Caco-2 (cell line): ENCODE data around the gene HIC2. TPM values are rescaled to one million over a fixed set of nuclear protein-coding genes. Genes with fewer than 3 reads are reported as not detected.
A peak's percentile ranks its signal among the peaks of the same experiment; 100 is the strongest.

Source experiments
- BruUV-seq: library from RNA; stranded (reverse); fragments of 400-500 nt; replicated peaks from 2 replicates; lab custom pipeline; 2021; lab: Mats Ljungman, UMichigan
- CTCF ChIA-PET: fragments of 300-600 bp; sonication (Branson Sonifier 250); formaldehyde crosslinking; loops from one replicate; lab custom pipeline; 2022; ENCODE audit warnings: antibody characterized with exemption; lab: Charles Lee
- POLR2A ChIA-PET: fragments of 300-600 bp; sonication (Branson Sonifier 250); formaldehyde crosslinking; loops from one replicate; lab custom pipeline; 2022; ENCODE audit warnings: antibody characterized with exemption; lab: Charles Lee
- DNase-seq, 2 experiments: peaks; one replicate each; pipeline versions ENCODE4 v3.0.0 to v3.0.0-alpha.2; 2020 to 2022
- H3K27me3 ChIP-seq: replicated peaks from 2 replicates; pipeline ENCODE4 v1.6.0; 2011; ENCODE audit warnings: low read length; ENCODE audit not compliant: control insufficient read depth, insufficient read depth
- H3K36me3 ChIP-seq: 2 replicates; pipeline ENCODE4 v1.5.1; 2011; ENCODE audit warnings: low read length; ENCODE audit not compliant: control insufficient read depth, insufficient read depth
- H3K4me1 ChIP-seq: fragments of 250-450 bp; sonication (Bioruptor Pico); 2 replicates; pipeline ENCODE4 v1.5.1; 2020; ENCODE audit warnings: mild to moderate bottlenecking
- H3K4me3 ChIP-seq: 2 replicates; pipeline ENCODE4 v1.5.1; 2011; ENCODE audit warnings: low read depth, mild to moderate bottlenecking, control low read depth, low read length
- H3K9me3 ChIP-seq: fragments of 250-450 bp; sonication (Bioruptor Pico); 2 replicates; pipeline ENCODE4 v1.5.1; 2020; ENCODE audit warnings: mild to moderate bottlenecking, moderate library complexity
- H3K27ac Mint-ChIP-seq: one replicate; pipeline ENCODE4 v1.8.0; 2022; ENCODE audit warnings: mixed read lengths; ENCODE audit not compliant: unreplicated experiment
- H3K27me3 Mint-ChIP-seq: one replicate; pipeline ENCODE4 v1.8.0; 2022; ENCODE audit warnings: mixed read lengths; ENCODE audit not compliant: insufficient read depth, unreplicated experiment
- H3K36me3 Mint-ChIP-seq: one replicate; pipeline ENCODE4 v1.8.0; 2022; ENCODE audit warnings: mild to moderate bottlenecking, mixed read lengths; ENCODE audit not compliant: insufficient read depth, unreplicated experiment
- H3K4me1 Mint-ChIP-seq: one replicate; pipeline ENCODE4 v1.8.0; 2022; ENCODE audit warnings: low read depth, mixed read lengths; ENCODE audit not compliant: unreplicated experiment
- H3K4me3 Mint-ChIP-seq: one replicate; pipeline ENCODE4 v1.8.0; 2022; ENCODE audit warnings: mild to moderate bottlenecking, moderate library complexity, mixed read lengths; ENCODE audit not compliant: unreplicated experiment
- H3K9me3 Mint-ChIP-seq: one replicate; pipeline ENCODE4 v1.8.0; 2022; ENCODE audit warnings: mixed read lengths; ENCODE audit not compliant: unreplicated experiment
- intact Hi-C: fragments of 100-400 bp; cut with micrococcal nuclease; formaldehyde crosslinking; loops from one replicate; pipeline ENCODE4 v1.10.0; 2022; ENCODE audit not compliant: unreplicated experiment
- total RNA-seq: library from RNA; stranded (reverse); gene quantifications from 2 replicates; pipeline ENCODE4 v1.2.3, GENCODE V29; 2022
- TF ChIP-seq, protein P1 (sequence below), 2 experiments: fragments of 200-600 bp in 1 of 2; IDR thresholded peaks; 1 replicate in 1 of 2; 2 replicates in 1 of 2; pipeline versions ENCODE4 v1.5.1 to v1.8.0; 2011 to 2022; ENCODE audit warnings: antibody characterized with exemption in 1 of 2, control low read depth in 1 of 2, inconsistent platforms in 1 of 2, low read depth in 1 of 2, low read length in 1 of 2, mild to moderate bottlenecking in 1 of 2, moderate library complexity in 1 of 2; ENCODE audit not compliant: insufficient read depth in 1 of 2, severe bottlenecking in 1 of 2, unreplicated experiment in 1 of 2

HIC2 gene
- total RNA-seq, 1 experiment from 2014 or later = 48.4 TPM

GRCh38 chr22:21443057-21443734 lies 26.0 kb downstream of the HIC2 start:
- Mint-ChIP-seq H3K36me3 (peaks cover 33% of the 10 kb centered on the region), H3K27me3 (no peaks in the 10 kb centered on the region), H3K4me3 (no peak overlapping the region), H3K9me3 (no peaks in the 10 kb centered on the region), H3K27ac (no peak overlapping the region), H3K4me1 (no peaks in the 10 kb centered on the region)
- TF ChIP-seq, protein P1, sequence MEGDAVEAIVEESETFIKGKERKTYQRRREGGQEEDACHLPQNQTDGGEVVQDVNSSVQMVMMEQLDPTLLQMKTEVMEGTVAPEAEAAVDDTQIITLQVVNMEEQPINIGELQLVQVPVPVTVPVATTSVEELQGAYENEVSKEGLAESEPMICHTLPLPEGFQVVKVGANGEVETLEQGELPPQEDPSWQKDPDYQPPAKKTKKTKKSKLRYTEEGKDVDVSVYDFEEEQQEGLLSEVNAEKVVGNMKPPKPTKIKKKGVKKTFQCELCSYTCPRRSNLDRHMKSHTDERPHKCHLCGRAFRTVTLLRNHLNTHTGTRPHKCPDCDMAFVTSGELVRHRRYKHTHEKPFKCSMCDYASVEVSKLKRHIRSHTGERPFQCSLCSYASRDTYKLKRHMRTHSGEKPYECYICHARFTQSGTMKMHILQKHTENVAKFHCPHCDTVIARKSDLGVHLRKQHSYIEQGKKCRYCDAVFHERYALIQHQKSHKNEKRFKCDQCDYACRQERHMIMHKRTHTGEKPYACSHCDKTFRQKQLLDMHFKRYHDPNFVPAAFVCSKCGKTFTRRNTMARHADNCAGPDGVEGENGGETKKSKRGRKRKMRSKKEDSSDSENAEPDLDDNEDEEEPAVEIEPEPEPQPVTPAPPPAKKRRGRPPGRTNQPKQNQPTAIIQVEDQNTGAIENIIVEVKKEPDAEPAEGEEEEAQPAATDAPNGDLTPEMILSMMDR (IDR thresholded peaks at IDR 0.05; ENCODE audit: insufficient read depth in 1 of 2, low read depth in 1 of 2, low read length in 1 of 2, severe bottlenecking in 1 of 2, unreplicated experiment in 1 of 2) = no peak
- Histone ChIP-seq H3K36me3 (no peaks in the 10 kb centered on the region; the same call in none of the 2 replicates), H3K9me3 (no peaks in the 10 kb centered on the region), H3K27me3 (no peaks in the 10 kb centered on the region), H3K4me1 (no peaks in the 10 kb centered on the region), H3K4me3 (no peak overlapping the region)
- DNase-seq = peak in 1 of 2 experiments; percentile 0
- intact Hi-C loops = no loop called here
- BruUV-seq = no TSS peak
- CTCF ChIA-PET = no interaction called here
- POLR2A ChIA-PET = no interaction called here

- H3K4me3 ChIP-seq = no peak overlapping the region
- TF ChIP-seq, protein P1 (IDR thresholded peaks at IDR 0.05; ENCODE audit: insufficient read depth in 1 of 2, low read depth in 1 of 2, low read length in 1 of 2, severe bottlenecking in 1 of 2, unreplicated experiment in 1 of 2) = no peak
- intact Hi-C loops = no loop called here
- no peaks in the 10 kb centered on the region for H3K4me1 ChIP-seq
- Mint-ChIP-seq H3K4me1 (no peaks in the 10 kb centered on the region), H3K36me3 (peaks cover 40% of the 10 kb centered on the region), H3K27me3 (no peaks in the 10 kb centered on the region), H3K9me3 (no peaks in the 10 kb centered on the region), H3K27ac (no peak overlapping the region), H3K4me3 (no peak overlapping the region)
- DNase-seq = peak in 1 of 2 experiments; percentile 1
- H3K9me3 ChIP-seq = no peaks in the 10 kb centered on the region
- no peaks in the 10 kb centered on the region for H3K27me3 ChIP-seq
- ChIA-PET CTCF (no interaction called here), POLR2A (no interaction called here)
- H3K36me3 ChIP-seq = peaks cover 1% of the 10 kb centered on the region
- no TSS peak for BruUV-seq
Observed at GRCh38 chr22:21443735-21444421, 26.7 kb downstream of the HIC2 start.

GRCh38 chr22:21444701-21445436 lies 27.7 kb downstream of the HIC2 start:
- Histone ChIP-seq H3K9me3 (no peaks in the 10 kb centered on the region), H3K4me1 (peaks cover 6% of the 10 kb centered on the region; the same call in 1 of the 2 replicates), H3K4me3 (no peak overlapping the region), H3K36me3 (peaks cover 3% of the 10 kb centered on the region), H3K27me3 (no peaks in the 10 kb centered on the region)
- Mint-ChIP-seq H3K4me3 (no peak overlapping the region), H3K4me1 (no peaks in the 10 kb centered on the region), H3K27me3 (no peaks in the 10 kb centered on the region), H3K9me3 (no peaks in the 10 kb centered on the region), H3K36me3 (peaks cover 46% of the 10 kb centered on the region), H3K27ac (no peak overlapping the region)
- POLR2A ChIA-PET = no interaction called here
- TF ChIP-seq, protein P1 (IDR thresholded peaks at IDR 0.05; ENCODE audit: insufficient read depth in 1 of 2, low read depth in 1 of 2, low read length in 1 of 2, severe bottlenecking in 1 of 2, unreplicated experiment in 1 of 2) = no peak
- BruUV-seq = no TSS peak
- DNase-seq = peak in 1 of 2 experiments; percentile 1
- CTCF ChIA-PET = no interaction called here
- intact Hi-C loops = no loop called here
